K562 (cell line): ENCODE measurements around the gene NISCH. TPM values are rescaled to one million over a fixed set of nuclear protein-coding genes. Genes with fewer than 3 reads are reported as not detected.

ENCODE experiments used
- ATAC-seq: fragments of 200-7000 bp; cut with Tn5 transposase; 3 replicates; pipeline ENCODE4 v1.9.1; 2020; ENCODE audit warnings: moderate library complexity
- BruUV-seq: library from RNA; stranded (reverse); fragments of 400-500 nt; replicated peaks from 2 replicates; lab custom pipeline; 2021; lab: Mats Ljungman, UMichigan
- CTCF ChIA-PET: fragments of 300-600 bp; formaldehyde crosslinking; extraction: SDS; loops from one replicate; lab custom pipeline; 2021; ENCODE audit warnings: low intra/inter-chr PET ratio; lab: Yijun Ruan, JAX
- POLR2A ChIA-PET: fragments of 300-600, 350-650 bp; sonication (Branson Sonifier 250); formaldehyde crosslinking; extraction: SDS; loops from one replicate; lab custom pipeline; 2021; ENCODE audit warnings: antibody characterized with exemption, inconsistent platforms; lab: Yijun Ruan, JAX
- DNase-seq, 4 experiments: peaks; one replicate each; pipeline versions ENCODE4 v3.0.0 to v3.0.0-alpha.2; 2011 to 2018; ENCODE audit warnings: low spot score in 3 of 4, mixed read lengths in 3 of 4; ENCODE audit errors: extremely low read depth in 1 of 4
- FAIRE-seq: peaks from 2 replicates; lab custom pipeline; 2011; peaks lifted over from hg19 to GRCh38; lab: Jason Lieb, UNC
- H2AFZ ChIP-seq: 2 replicates; pipeline ENCODE4 v1.6.0; 2011; ENCODE audit warnings: low read depth, low read length, control low read depth, inconsistent platforms
- H3K27ac ChIP-seq: fragments of 200-600 bp; 3 replicates; pipeline ENCODE4 v1.8.0; 2011; ENCODE audit warnings: low read depth, mild to moderate bottlenecking, control low read depth, inconsistent platforms, low read length, moderate library complexity, mixed read lengths; ENCODE audit errors: extremely low read depth
- H3K27me3 ChIP-seq, 2 experiments: fragments of 300-600 bp in 1 of 2; 2 replicates in 1 of 2; 3 replicates in 1 of 2; pipeline versions ENCODE4 v1.6.0 to v1.8.0; 2011; ENCODE audit warnings: inconsistent platforms in 2 of 2, low read length in 2 of 2, mild to moderate bottlenecking in 1 of 2, mixed read lengths in 1 of 2, moderate library complexity in 1 of 2; ENCODE audit not compliant: control insufficient read depth in 2 of 2, insufficient read depth in 2 of 2
- H3K36me3 ChIP-seq: fragments of 300-600 bp; 3 replicates; pipeline ENCODE4 v1.8.0; 2011; ENCODE audit warnings: mild to moderate bottlenecking, low read length, inconsistent platforms; ENCODE audit not compliant: control insufficient read depth, insufficient read depth
- H3K4me1 ChIP-seq, 2 experiments: fragments of 200-600 bp in 1 of 2; replicated peaks in 1 of 2; 2 replicates in 1 of 2; 3 replicates in 1 of 2; pipeline versions ENCODE4 v1.5.1 to v1.8.0; 2011; ENCODE audit warnings: inconsistent platforms in 2 of 2, low read length in 2 of 2, mild to moderate bottlenecking in 1 of 2, mixed read lengths in 1 of 2, moderate library complexity in 1 of 2; ENCODE audit not compliant: control insufficient read depth in 2 of 2, insufficient read depth in 2 of 2
- H3K4me2 ChIP-seq: 2 replicates; pipeline ENCODE4 v1.6.1; 2011; ENCODE audit warnings: low read length, control low read depth, inconsistent platforms, mixed read lengths; ENCODE audit not compliant: insufficient read depth
- H3K4me3 ChIP-seq: fragments of 200-600 bp; sonication (generic), shearing (Covaris generic); 2 replicates; pipeline ENCODE4 v1.5.1; 2016; ENCODE audit warnings: control low read depth, inconsistent platforms
- H3K79me2 ChIP-seq: fragments of 200-600 bp; 3 replicates; pipeline ENCODE4 v1.8.0; 2011; ENCODE audit warnings: low read length, inconsistent platforms; ENCODE audit not compliant: control insufficient read depth, insufficient read depth
- H3K9ac ChIP-seq, 2 experiments: 2 replicates each; pipeline versions ENCODE4 v1.6.0 to v1.6.1; 2011; ENCODE audit warnings: low read depth in 2 of 2, low read length in 2 of 2, control low read depth in 1 of 2, inconsistent platforms in 1 of 2, mild to moderate bottlenecking in 1 of 2, mixed read lengths in 1 of 2; ENCODE audit not compliant: insufficient read depth in 1 of 2
- H3K9me1 ChIP-seq: one replicate; pipeline ENCODE4 v1.6.0; 2011; ENCODE audit warnings: inconsistent platforms, mild to moderate bottlenecking, low read length, moderate library complexity; ENCODE audit not compliant: control insufficient read depth, insufficient read depth
- H3K9me3 ChIP-seq: replicated peaks from 2 replicates; pipeline ENCODE4 v1.5.1; 2011; ENCODE audit warnings: low read depth, low read length, inconsistent platforms; ENCODE audit not compliant: control insufficient read depth, insufficient read depth
- H4K20me1 ChIP-seq: replicated peaks from 2 replicates; pipeline ENCODE4 v1.6.1; 2011; ENCODE audit warnings: low read length, inconsistent platforms, mixed read lengths; ENCODE audit not compliant: control insufficient read depth, insufficient read depth
- CREB3L1 ChIP-seq: fragments of 450-650 bp; IDR thresholded peaks from 2 replicates; pipeline ENCODE4 v1.6.1; 2014; ENCODE audit warnings: low read depth, mild to moderate bottlenecking, moderate library complexity, borderline replicate concordance
- FOXK1 ChIP-seq: sonication (generic); formaldehyde crosslinking; IDR thresholded peaks from 2 replicates; pipeline ENCODE4 v1.8.0; 2022; ENCODE audit warnings: missing genetic modification reagents, mild to moderate bottlenecking, borderline replicate concordance
- ZNF57 ChIP-seq: fragments of 450-650 bp; formaldehyde crosslinking; IDR thresholded peaks from 2 replicates; pipeline ENCODE4 v1.4.0; 2020; ENCODE audit warnings: mild to moderate bottlenecking, moderate library complexity
- WGBS: fragments of 100-300 bp; shearing (Covaris generic); methylation state at CpG from one replicate; pipeline ENCODE4 v1.1.6; 2016; ENCODE audit warnings: low coverage, mixed read lengths; ENCODE audit not compliant: insufficient coverage; ENCODE audit errors: missing lambda C conversion rate; 5-methylcytosine and 5-hydroxymethylcytosine counted together
- in situ Hi-C: fragments of 300-500 bp; cut with MboI; formaldehyde crosslinking; loops from 4 replicates; pipeline ENCODE4 v1.15.0; 2018; ENCODE audit warnings: inconsistent platforms, mixed read lengths
- intact Hi-C: fragments of 100-400 bp; cut with micrococcal nuclease; formaldehyde crosslinking; loops from 2 replicates; pipeline ENCODE4 v1.14.2; 2022
- polyA plus RNA-seq, 8 experiments: library from polyadenylated mRNA; depleted of rRNA in 4 of 8; stranded (reverse) in 5 of 8; unstranded in 3 of 8; fragments of >200 nt; fragmentation: Nextera tagmentation in 2 of 8; fragmentation: Illumina TruSeq in 1 of 8; extraction: Ambion mirVana in 2 of 8; extraction: Trizol in 1 of 8; gene quantifications; 2 replicates each; pipeline versions ENCODE4 v1.2.1 to v1.2.3, GENCODE V29; 2011 to 2014; ENCODE audit warnings: inconsistent platforms in 1 of 8, missing spikeins in 1 of 8
- total RNA-seq, 7 experiments: library from RNA; depleted of rRNA in 6 of 7; stranded (reverse); fragments of >200 nt in 6 of 7; fragmentation: Illumina TruSeq in 2 of 7; extraction: Trizol in 2 of 7; gene quantifications; 2 replicates each; pipeline versions ENCODE4 v1.2.1 to v1.2.3, GENCODE V29; 2011 to 2021; ENCODE audit warnings: low replicate concordance in 1 of 7

Gene NISCH
- total and polyA plus RNA-seq, 9 of the 15 experiments (the other 6 are each of a cell fraction or from before 2014, with no cell fraction given), result 0.44 to 43.5 (median 23.4) TPM

GRCh38 chr3:52440249-52440551 lies 15.2 kb upstream of the NISCH start:
- BruUV-seq, result no TSS peak

More at GRCh38 chr3:52440249-52440551, 15.2 kb upstream of the NISCH start:
- no peak overlapping the region for H3K27ac ChIP-seq
- no peak for ATAC-seq
- no peaks in the 10 kb centered on the region for H3K9me3 ChIP-seq
- DNase-seq, result no peak
- no peak overlapping the region for H3K4me2 ChIP-seq
- FAIRE-seq, result no peak
- no peak overlapping the region for H2AFZ ChIP-seq
- no peak overlapping the region; a peak in 1 of 4 replicates for H3K9ac ChIP-seq
- TF ChIP-seq FOXK1 (CRISPR knock-in tag), result no peak
- no peak for TF ChIP-seq CREB3L1
- TF ChIP-seq ZNF57, result no peak
- TF ChIP-seq, all 486 proteins: peak for 0
- Histone ChIP-seq H3K79me2 (no peaks in the 10 kb centered on the region), H3K27me3 (peaks cover 0 to 4% of the 10 kb centered on the region in 2 experiments; a peak in 1 of 5 replicates), H4K20me1 (no peaks in the 10 kb centered on the region), H3K4me1 (peaks cover 0 to 35% of the 10 kb centered on the region in 2 experiments; a peak in 2 of 5 replicates), H3K9me1 (no peaks in the 10 kb centered on the region), H3K36me3 (no peaks in the 10 kb centered on the region), H3K4me3 (no peak overlapping the region)
- CTCF ChIA-PET, result no interaction called here
- POLR2A ChIA-PET, result interaction anchor here (0.6 kb wide), 1 partner anchor 15 kb away, joined by 3 read pairs; no protein-coding TSS in a partner anchor
- 13% methylated on average over 5 of the region's 12 CpGs for WGBS
- intact Hi-C loops (no loop called here), in situ Hi-C loops (loop anchor here (10.0 kb wide), 1 partner anchor 145 kb away; no protein-coding TSS in a partner anchor)
